SK-N-SH treated with all-trans-retinoic acid at 6 μM for 48 hours (cell line): ENCODE results near the gene PARD3.

ENCODE experiments used
- ATAC-seq: fragments of 200-7000 bp; cut with Tn5 transposase; 3 replicates; pipeline ENCODE4 v1.9.1; 2020; ENCODE audit warnings: mild to moderate bottlenecking, moderate library complexity
- CSDC2 ChIP-seq: fragments of 250-450 bp; sonication (Bioruptor Pico); IDR thresholded peaks from 2 replicates; pipeline ENCODE4 v1.5.0; 2020; ENCODE audit warnings: mild to moderate bottlenecking, moderate library complexity
- ESRRG ChIP-seq: fragments of 250-450 bp; sonication (Bioruptor Pico); IDR thresholded peaks from 2 replicates; pipeline ENCODE4 v1.6.1; 2021; ENCODE audit warnings: mild to moderate bottlenecking
- ISL1 ChIP-seq: fragments of 250-450 bp; sonication (Bioruptor Pico); IDR thresholded peaks from 2 replicates; pipeline ENCODE4 v2.1.2; 2022; ENCODE audit warnings: mild to moderate bottlenecking, moderate library complexity
- OSR1 ChIP-seq: fragments of 250-450 bp; sonication (Bioruptor Pico); IDR thresholded peaks from 2 replicates; pipeline ENCODE4 v1.8.0; 2022; ENCODE audit warnings: moderate library complexity, mild to moderate bottlenecking, inconsistent platforms
- POU6F1 ChIP-seq: fragments of 250-450 bp; sonication (Bioruptor Pico); IDR thresholded peaks from 2 replicates; pipeline ENCODE4 v1.8.0; 2021; ENCODE audit warnings: low read depth, mild to moderate bottlenecking, moderate library complexity, borderline replicate concordance
- RARB ChIP-seq: fragments of 250-450 bp; sonication (Bioruptor Pico); IDR thresholded peaks from 2 replicates; pipeline ENCODE4 v1.8.0; 2021; ENCODE audit warnings: mild to moderate bottlenecking, moderate library complexity
- SNAI2 ChIP-seq: fragments of 250-450 bp; sonication (Bioruptor Pico); IDR thresholded peaks from 2 replicates; pipeline ENCODE4 v1.5.0; 2020; ENCODE audit warnings: mild to moderate bottlenecking, moderate library complexity
- TCF4 ChIP-seq: fragments of 250-450 bp; sonication (Bioruptor Pico); IDR thresholded peaks from 2 replicates; pipeline ENCODE4 v1.8.0; 2021; ENCODE audit warnings: mild to moderate bottlenecking, moderate library complexity, borderline replicate concordance
- TOX ChIP-seq: fragments of 250-450 bp; sonication (Bioruptor Pico); IDR thresholded peaks from 2 replicates; pipeline ENCODE4 v1.8.0; 2021; ENCODE audit warnings: mild to moderate bottlenecking, moderate library complexity, borderline replicate concordance
- ZC3H10 ChIP-seq: fragments of 250-450 bp; sonication (Bioruptor Pico); IDR thresholded peaks from 2 replicates; pipeline ENCODE4 v1.5.1; 2021; ENCODE audit warnings: mild to moderate bottlenecking, moderate library complexity
- ZFP3 ChIP-seq: fragments of 250-450 bp; sonication (Bioruptor Pico); IDR thresholded peaks from 2 replicates; pipeline ENCODE4 v1.5.0; 2020; ENCODE audit warnings: mild to moderate bottlenecking, moderate library complexity
- ZFP30 ChIP-seq: fragments of 450-650 bp; formaldehyde crosslinking; IDR thresholded peaks from 2 replicates; pipeline ENCODE4 v1.5.0; 2022; ENCODE audit warnings: mild to moderate bottlenecking, moderate library complexity
- ZNF565 ChIP-seq: fragments of 450-650 bp; formaldehyde crosslinking; conservative IDR thresholded peaks from 2 replicates; pipeline ENCODE4 v1.5.0; 2020; ENCODE audit warnings: low read depth, mild to moderate bottlenecking, moderate library complexity
- ZNF70 ChIP-seq: fragments of 450-650 bp; formaldehyde crosslinking; IDR thresholded peaks from 2 replicates; pipeline ENCODE4 v1.5.0; 2020; ENCODE audit warnings: mild to moderate bottlenecking, moderate library complexity
- ZNF8 ChIP-seq: fragments of 450-650 bp; formaldehyde crosslinking; IDR thresholded peaks from 2 replicates; pipeline ENCODE4 v1.5.0; 2020; ENCODE audit warnings: mild to moderate bottlenecking, moderate library complexity
- TF ChIP-seq, protein P1 (sequence below): fragments of 250-450 bp; sonication (Bioruptor Pico); IDR thresholded peaks from 2 replicates; pipeline ENCODE4 v1.5.1; 2021; ENCODE audit warnings: mild to moderate bottlenecking, moderate library complexity
- TF ChIP-seq, protein P2 (sequence below): fragments of 250-450 bp; sonication (Bioruptor Pico); IDR thresholded peaks from 2 replicates; pipeline ENCODE4 v1.5.0; 2020; ENCODE audit warnings: mild to moderate bottlenecking, moderate library complexity
- TF ChIP-seq, protein P3 (sequence below): fragments of 250-450 bp; sonication (Bioruptor Pico); IDR thresholded peaks from 2 replicates; pipeline ENCODE4 v1.8.0; 2020; ENCODE audit warnings: mild to moderate bottlenecking, moderate library complexity, borderline replicate concordance

PARD3 gene

GRCh38 chr10:34305189-34305588, 509.9 kb downstream of the PARD3 start:
- no peak for ATAC-seq
- TF ChIP-seq TOX (CRISPR knock-in tag) (no peak), TCF4 (CRISPR knock-in tag) (no peak), ZC3H10 (CRISPR knock-in tag) (no peak)
- TF ChIP-seq, protein P1, sequence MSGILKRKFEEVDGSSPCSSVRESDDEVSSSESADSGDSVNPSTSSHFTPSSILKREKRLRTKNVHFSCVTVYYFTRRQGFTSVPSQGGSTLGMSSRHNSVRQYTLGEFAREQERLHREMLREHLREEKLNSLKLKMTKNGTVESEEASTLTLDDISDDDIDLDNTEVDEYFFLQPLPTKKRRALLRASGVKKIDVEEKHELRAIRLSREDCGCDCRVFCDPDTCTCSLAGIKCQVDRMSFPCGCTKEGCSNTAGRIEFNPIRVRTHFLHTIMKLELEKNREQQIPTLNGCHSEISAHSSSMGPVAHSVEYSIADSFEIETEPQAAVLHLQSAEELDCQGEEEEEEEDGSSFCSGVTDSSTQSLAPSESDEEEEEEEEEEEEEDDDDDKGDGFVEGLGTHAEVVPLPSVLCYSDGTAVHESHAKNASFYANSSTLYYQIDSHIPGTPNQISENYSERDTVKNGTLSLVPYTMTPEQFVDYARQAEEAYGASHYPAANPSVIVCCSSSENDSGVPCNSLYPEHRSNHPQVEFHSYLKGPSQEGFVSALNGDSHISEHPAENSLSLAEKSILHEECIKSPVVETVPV (CRISPR knock-in tag) = no peak

- TF ChIP-seq ZNF8 (CRISPR knock-in tag) (no peak), TOX (CRISPR knock-in tag) (no peak), CSDC2 (CRISPR knock-in tag) (no peak), ISL1 (CRISPR knock-in tag) (no peak), ZC3H10 (CRISPR knock-in tag) (no peak), ESRRG (CRISPR knock-in tag) (no peak), TCF4 (CRISPR knock-in tag) (no peak), RARB (CRISPR knock-in tag) (no peak), ZFP3 (CRISPR knock-in tag) (no peak), OSR1 (no peak), POU6F1 (CRISPR knock-in tag) (no peak), ZFP30 (CRISPR knock-in tag) (no peak), SNAI2 (CRISPR knock-in tag) (no peak), ZNF70 (no peak)
- TF ChIP-seq, protein P2, sequence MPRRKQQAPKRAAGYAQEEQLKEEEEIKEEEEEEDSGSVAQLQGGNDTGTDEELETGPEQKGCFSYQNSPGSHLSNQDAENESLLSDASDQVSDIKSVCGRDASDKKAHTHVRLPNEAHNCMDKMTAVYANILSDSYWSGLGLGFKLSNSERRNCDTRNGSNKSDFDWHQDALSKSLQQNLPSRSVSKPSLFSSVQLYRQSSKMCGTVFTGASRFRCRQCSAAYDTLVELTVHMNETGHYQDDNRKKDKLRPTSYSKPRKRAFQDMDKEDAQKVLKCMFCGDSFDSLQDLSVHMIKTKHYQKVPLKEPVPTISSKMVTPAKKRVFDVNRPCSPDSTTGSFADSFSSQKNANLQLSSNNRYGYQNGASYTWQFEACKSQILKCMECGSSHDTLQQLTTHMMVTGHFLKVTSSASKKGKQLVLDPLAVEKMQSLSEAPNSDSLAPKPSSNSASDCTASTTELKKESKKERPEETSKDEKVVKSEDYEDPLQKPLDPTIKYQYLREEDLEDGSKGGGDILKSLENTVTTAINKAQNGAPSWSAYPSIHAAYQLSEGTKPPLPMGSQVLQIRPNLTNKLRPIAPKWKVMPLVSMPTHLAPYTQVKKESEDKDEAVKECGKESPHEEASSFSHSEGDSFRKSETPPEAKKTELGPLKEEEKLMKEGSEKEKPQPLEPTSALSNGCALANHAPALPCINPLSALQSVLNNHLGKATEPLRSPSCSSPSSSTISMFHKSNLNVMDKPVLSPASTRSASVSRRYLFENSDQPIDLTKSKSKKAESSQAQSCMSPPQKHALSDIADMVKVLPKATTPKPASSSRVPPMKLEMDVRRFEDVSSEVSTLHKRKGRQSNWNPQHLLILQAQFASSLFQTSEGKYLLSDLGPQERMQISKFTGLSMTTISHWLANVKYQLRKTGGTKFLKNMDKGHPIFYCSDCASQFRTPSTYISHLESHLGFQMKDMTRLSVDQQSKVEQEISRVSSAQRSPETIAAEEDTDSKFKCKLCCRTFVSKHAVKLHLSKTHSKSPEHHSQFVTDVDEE = no peak
- TF ChIP-seq, protein P1 (CRISPR knock-in tag) = no peak
- TF ChIP-seq, protein P3, sequence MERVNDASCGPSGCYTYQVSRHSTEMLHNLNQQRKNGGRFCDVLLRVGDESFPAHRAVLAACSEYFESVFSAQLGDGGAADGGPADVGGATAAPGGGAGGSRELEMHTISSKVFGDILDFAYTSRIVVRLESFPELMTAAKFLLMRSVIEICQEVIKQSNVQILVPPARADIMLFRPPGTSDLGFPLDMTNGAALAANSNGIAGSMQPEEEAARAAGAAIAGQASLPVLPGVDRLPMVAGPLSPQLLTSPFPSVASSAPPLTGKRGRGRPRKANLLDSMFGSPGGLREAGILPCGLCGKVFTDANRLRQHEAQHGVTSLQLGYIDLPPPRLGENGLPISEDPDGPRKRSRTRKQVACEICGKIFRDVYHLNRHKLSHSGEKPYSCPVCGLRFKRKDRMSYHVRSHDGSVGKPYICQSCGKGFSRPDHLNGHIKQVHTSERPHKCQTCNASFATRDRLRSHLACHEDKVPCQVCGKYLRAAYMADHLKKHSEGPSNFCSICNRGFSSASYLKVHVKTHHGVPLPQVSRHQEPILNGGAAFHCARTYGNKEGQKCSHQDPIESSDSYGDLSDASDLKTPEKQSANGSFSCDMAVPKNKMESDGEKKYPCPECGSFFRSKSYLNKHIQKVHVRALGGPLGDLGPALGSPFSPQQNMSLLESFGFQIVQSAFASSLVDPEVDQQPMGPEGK (CRISPR knock-in tag) = no peak
Observed at GRCh38 chr10:34303022-34303421, 512.1 kb downstream of the PARD3 start.

DNA sequence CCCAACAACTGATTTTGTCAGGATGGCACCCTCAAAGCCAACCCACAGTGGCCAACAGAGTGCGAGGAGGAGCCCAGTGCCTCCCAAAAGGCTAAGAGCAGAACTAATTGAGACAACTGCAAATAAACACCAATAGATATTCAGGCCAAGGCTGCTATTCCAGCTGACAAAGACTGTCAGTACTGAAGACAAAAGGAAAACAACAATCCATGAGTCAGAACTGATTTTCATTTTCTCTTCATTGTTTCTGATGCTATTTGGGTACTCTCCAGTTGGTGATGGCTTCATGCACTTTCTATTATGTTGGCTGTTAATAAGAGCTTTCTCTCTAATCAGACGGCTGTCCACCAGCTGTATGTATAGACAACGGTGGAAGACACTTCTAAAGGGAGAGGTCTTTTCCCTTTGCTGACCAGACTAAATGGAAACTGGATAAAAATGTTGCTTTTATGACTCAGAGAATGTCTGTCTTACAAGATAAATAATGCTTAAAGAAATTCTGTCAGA, 515.9 kb downstream of the PARD3 start:
- peak; percentile 63 for ATAC-seq
- TF ChIP-seq RARB (CRISPR knock-in tag) = no peak
- no peak for TF ChIP-seq TCF4 (CRISPR knock-in tag)
- TF ChIP-seq ZFP30 (CRISPR knock-in tag) = no peak
- peak; percentile 42 for TF ChIP-seq ISL1 (CRISPR knock-in tag)
- TF ChIP-seq ZNF8 (CRISPR knock-in tag) = no peak
- no peak for TF ChIP-seq SNAI2 (CRISPR knock-in tag)

More at GRCh38 chr10:34303022-34303421, 512.1 kb downstream of the PARD3 start:
- ATAC-seq = no peak

DNA sequence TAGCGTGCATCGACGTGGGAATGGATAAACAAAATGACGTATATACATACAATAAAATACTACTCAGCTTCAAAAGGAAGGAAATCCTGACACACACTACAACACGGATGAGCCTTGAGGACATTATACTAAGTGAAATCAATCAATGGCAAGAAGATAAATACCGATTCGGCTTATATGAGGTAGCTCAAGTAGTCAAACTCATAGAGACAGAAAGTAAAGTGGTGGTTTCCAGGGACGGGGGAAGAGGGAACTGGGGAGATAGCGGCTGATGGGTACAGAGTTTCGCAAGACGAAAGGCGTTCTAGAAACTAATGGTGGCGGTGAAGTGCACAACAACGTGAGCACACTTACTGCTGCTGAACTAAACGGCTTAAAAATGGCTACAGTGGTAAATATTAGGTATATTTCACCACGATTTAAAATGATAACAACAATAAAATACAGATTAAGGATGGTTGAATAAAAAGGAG, 516.7 kb downstream of the PARD3 start:
- TF ChIP-seq OSR1 (no peak), ZNF565 (CRISPR knock-in tag) (no peak), SNAI2 (CRISPR knock-in tag) (no peak), ZNF8 (CRISPR knock-in tag) (no peak), TCF4 (CRISPR knock-in tag) (no peak), ESRRG (CRISPR knock-in tag) (no peak), ZFP3 (CRISPR knock-in tag) (no peak)
- no peak for ATAC-seq
